ENCODE data around the gene SIGLEC14. TPM values are rescaled to one million over a fixed set of nuclear protein-coding genes. Genes with fewer than 3 reads are reported as not detected.

SIGLEC14 gene
- total and polyA plus RNA-seq, 4 donors, result 0.20 to 5.0 (median 2.3) TPM

DNA sequence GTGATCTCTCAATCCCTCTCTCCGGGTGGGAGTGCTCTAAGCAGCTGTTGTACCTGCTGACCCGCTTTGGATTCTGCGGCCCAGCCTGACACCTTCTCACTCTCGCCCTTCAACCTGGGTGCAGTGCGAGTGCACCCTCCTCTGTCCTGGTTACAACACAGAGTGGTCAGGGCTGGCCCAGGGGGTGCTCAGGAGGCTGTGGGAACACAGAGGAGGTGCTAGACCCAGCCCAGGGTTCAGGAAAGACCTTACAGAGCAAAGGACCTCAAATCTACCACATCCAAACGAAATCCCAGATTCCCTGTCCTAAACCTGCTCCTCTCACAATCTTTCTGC, 51.9 kb downstream of the SIGLEC14 start:
- H3K27ac ChIP-seq (ENCODE audit: low read depth in 1 of 2, low read length in 2 of 2), result no peak overlapping the region
- intact Hi-C loops (cut with DNase I), result loop anchor here (1.0 to 10.0 kb wide), 3 partner anchors 200 to 487 kb away; partner anchors contain the start of genes CTU1 (in 2 of the 2) and C19orf84 (in 1 of the 2)
- H3K9me3 ChIP-seq (ENCODE audit: control insufficient read depth, low read length), result no peaks in the 10 kb centered on the region
- peak overlapping the region; percentile 2 to 35 for H3K4me3 ChIP-seq (ENCODE audit: low read length in 2 of 2)
- 20 to 28% methylated on average over 6 of the region's 6 CpGs for WGBS, 2 donors
- ATAC-seq (ENCODE audit: low FRiP score) (peak; percentile 30), DNase-seq (no peak)
- H3K36me3 ChIP-seq (ENCODE audit: control insufficient read depth in 1 of 2, insufficient read depth in 2 of 2, low read length in 1 of 2), result no peaks in the 10 kb centered on the region
- H3K27me3 ChIP-seq (ENCODE audit: control insufficient read depth in 1 of 2, insufficient read depth in 2 of 2, low read length in 1 of 2), result no peaks in the 10 kb centered on the region
- peaks cover 0 to 4% of the 10 kb centered on the region in 2 donors for H3K4me1 ChIP-seq (ENCODE audit: control insufficient read depth in 1 of 2, insufficient read depth in 2 of 2, low read length in 2 of 2)

DNA sequence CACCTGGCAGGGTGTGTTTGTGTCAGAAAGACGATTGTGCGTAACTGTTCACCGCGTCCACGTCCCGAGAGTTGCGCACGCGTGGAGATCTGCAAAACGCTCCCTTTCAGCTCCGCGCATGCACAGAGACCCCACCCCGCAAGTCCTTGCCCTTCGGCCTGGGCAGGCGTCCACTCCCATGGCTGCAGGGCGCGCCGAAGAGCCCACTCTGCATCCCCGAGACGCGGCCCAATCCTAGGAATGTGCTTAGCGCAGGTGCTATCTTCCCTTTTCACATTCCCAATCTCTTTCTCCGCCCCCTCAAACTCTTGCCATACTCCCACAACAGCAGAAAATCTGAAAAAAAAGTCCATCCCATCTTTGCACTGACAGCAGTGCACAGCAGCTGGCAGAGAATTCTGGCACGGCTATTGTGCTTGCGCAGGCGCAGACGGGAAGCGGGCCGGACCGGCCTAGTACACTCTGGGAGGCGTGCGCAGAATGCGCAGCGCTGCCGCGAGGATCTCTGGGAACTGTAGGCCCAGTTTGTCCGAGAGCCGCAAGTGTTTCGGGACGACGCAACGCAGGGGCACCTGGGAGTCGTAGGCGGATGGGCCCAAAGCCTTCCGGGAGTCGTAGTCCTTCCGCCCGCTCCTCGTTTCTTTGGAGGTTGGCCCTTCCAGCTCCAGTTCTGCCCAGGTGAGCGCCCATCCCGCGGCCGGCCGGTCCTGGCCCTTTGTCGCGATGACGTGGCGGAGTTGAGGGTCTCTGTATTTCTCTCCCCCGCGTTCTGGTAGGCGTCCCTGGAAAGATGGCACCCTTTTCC, 52.5 kb downstream of the SIGLEC14 start:
- Histone ChIP-seq H3K27me3 (ENCODE audit: control insufficient read depth in 1 of 2, insufficient read depth in 2 of 2, low read length in 1 of 2) (no peaks in the 10 kb centered on the region), H3K4me1 (ENCODE audit: control insufficient read depth in 1 of 2, insufficient read depth in 2 of 2, low read length in 2 of 2) (peaks cover 0 to 4% of the 10 kb centered on the region in 2 donors), H3K4me3 (ENCODE audit: low read length in 2 of 2) (peak overlapping the region; percentile 21 to 35), H3K36me3 (ENCODE audit: control insufficient read depth in 1 of 2, insufficient read depth in 2 of 2, low read length in 1 of 2) (no peaks in the 10 kb centered on the region), H3K9me3 (ENCODE audit: control insufficient read depth, low read length) (no peaks in the 10 kb centered on the region), H3K27ac (ENCODE audit: low read depth in 1 of 2, low read length in 2 of 2) (no peak overlapping the region)
- DNase-seq, result peak; percentile 99 to 100
- WGBS, 2 donors, result 0% methylated on average over 61 of the region's 61 CpGs
- intact Hi-C loops (cut with DNase I), result loop anchor here (1.0 to 10.0 kb wide), 3 partner anchors 21 to 486 kb away; partner anchors contain the start of genes C19orf84 (in 1 of the 2) and CTU1 (in 1 of the 2)
- peak; percentile 99 for ATAC-seq (ENCODE audit: low FRiP score)

- Histone ChIP-seq H3K4me3 (ENCODE audit: low read length in 2 of 2) (peak overlapping the region; percentile 21 to 34), H3K4me1 (ENCODE audit: control insufficient read depth in 1 of 2, insufficient read depth in 2 of 2, low read length in 2 of 2) (peaks cover 0 to 4% of the 10 kb centered on the region in 2 donors), H3K36me3 (ENCODE audit: control insufficient read depth in 1 of 2, insufficient read depth in 2 of 2, low read length in 1 of 2) (no peaks in the 10 kb centered on the region), H3K27ac (ENCODE audit: low read depth in 1 of 2, low read length in 2 of 2) (no peak overlapping the region), H3K27me3 (ENCODE audit: control insufficient read depth in 1 of 2, insufficient read depth in 2 of 2, low read length in 1 of 2) (no peaks in the 10 kb centered on the region), H3K9me3 (ENCODE audit: control insufficient read depth, low read length) (no peaks in the 10 kb centered on the region)
- WGBS, 2 donors, result 28 to 36% methylated on average over 10 of the region's 10 CpGs
- intact Hi-C loops (cut with DNase I), result loop anchor here (2.0 to 10.0 kb wide), 2 partner anchors 21 to 199 kb away; partner anchors contain the start of gene C19orf84 (in 1 of the 2)
- DNase-seq (no peak), ATAC-seq (ENCODE audit: low FRiP score) (no peak)
These were observed 53.3 kb downstream of the SIGLEC14 start for GRCh38 chr19:51593138-51593890.

Small RNA genes within 50 kb of the gene (microRNA-seq; reads per million reads assigned to microRNA genes)
- gene MIR125A, result 3,466 to 12,343 reads per million in 2 donors
- 2,588 to 13,805 reads per million in 2 donors for gene MIR99B
- 2,025 to 11,015 reads per million in 2 donors for gene MIRLET7E

Other genes with a start within 250 kb of the SIGLEC14 start
- gene SIGLEC10, start 229.2 kb downstream of the SIGLEC14 start, total RNA-seq, result 1 to 10 TPM; 4.0 to 4.6 TPM
- 1 to 10 TPM; 1.2 to 4.6 TPM for gene SIGLEC10, start 229.2 kb downstream of the SIGLEC14 start, polyA plus RNA-seq
- under 1 TPM; 0.16 to 0.69 TPM for gene SIGLEC8, start 188.4 kb downstream of the SIGLEC14 start, total RNA-seq
- 1 to 10 TPM in 1 of 2 donors, under 1 TPM in 1; 0.15 to 1.1 TPM for gene SIGLEC8, start 188.4 kb downstream of the SIGLEC14 start, polyA plus RNA-seq
- gene CEACAM18, start 168.3 kb downstream of the SIGLEC14 start, total RNA-seq, result not detected
- under 1 TPM in 1 of 2 donors, not detected in 1; 0.63 TPM for gene CEACAM18, start 168.3 kb downstream of the SIGLEC14 start, polyA plus RNA-seq
- 1 to 10 TPM in 1 of 2 donors, not detected in 1; 2.0 TPM for gene SIGLEC12, start 145.0 kb downstream of the SIGLEC14 start, total RNA-seq
- gene SIGLEC12, start 145.0 kb downstream of the SIGLEC14 start, polyA plus RNA-seq, result under 1 TPM in 1 of 2 donors, not detected in 1; 0.75 TPM
- 1 to 10 TPM in 1 of 2 donors, under 1 TPM in 1; 0.52 to 2.9 TPM for gene SIGLEC6, start 115.2 kb downstream of the SIGLEC14 start, total RNA-seq
- not detected for gene SIGLEC6, start 115.2 kb downstream of the SIGLEC14 start, polyA plus RNA-seq
- 10 to 100 TPM; 15.1 to 16.6 TPM for gene ZNF175, start 75.5 kb downstream of the SIGLEC14 start, total RNA-seq
- gene ZNF175, start 75.5 kb downstream of the SIGLEC14 start, polyA plus RNA-seq, result 1 to 10 TPM; 1.8 to 3.1 TPM
- gene SIGLEC5, start 16.4 kb downstream of the SIGLEC14 start, total RNA-seq, result 1 to 10 TPM in 1 of 2 donors, under 1 TPM in 1; 0.58 to 2.0 TPM
- not detected for gene SIGLEC5, start 16.4 kb downstream of the SIGLEC14 start, polyA plus RNA-seq
- 10 to 100 TPM; 37.3 to 53.0 TPM for gene SPACA6, start 46.5 kb upstream of the SIGLEC14 start, total RNA-seq
- gene SPACA6, start 46.5 kb upstream of the SIGLEC14 start, polyA plus RNA-seq, result 100 to 1,000 TPM in 1 of 2 donors, 10 to 100 TPM in 1; 21.3 to 103 TPM
- 1 to 10 TPM; 4.6 to 5.4 TPM for gene HAS1, start 77.2 kb upstream of the SIGLEC14 start, total RNA-seq
- gene HAS1, start 77.2 kb upstream of the SIGLEC14 start, polyA plus RNA-seq, result not detected
- 10 to 100 TPM; 19.0 to 37.1 TPM for gene FPR1, start 105.1 kb upstream of the SIGLEC14 start, total RNA-seq
- 10 to 100 TPM in 1 of 2 donors, under 1 TPM in 1; 0.77 to 13.5 TPM for gene FPR1, start 105.1 kb upstream of the SIGLEC14 start, polyA plus RNA-seq
- 1 to 10 TPM; 2.7 to 3.9 TPM for gene FPR2, start 114.4 kb upstream of the SIGLEC14 start, total RNA-seq
- 1 to 10 TPM in 1 of 2 donors, under 1 TPM in 1; 0.18 to 2.6 TPM for gene FPR2, start 114.4 kb upstream of the SIGLEC14 start, polyA plus RNA-seq
- gene FPR3, start 148.3 kb upstream of the SIGLEC14 start, total RNA-seq, result 10 to 100 TPM; 21.2 to 25.1 TPM
- 10 to 100 TPM in 1 of 2 donors, 1 to 10 TPM in 1; 1.7 to 11.9 TPM for gene FPR3, start 148.3 kb upstream of the SIGLEC14 start, polyA plus RNA-seq
- 10 to 100 TPM; 12.5 to 24.2 TPM for gene ZNF577, start 241.1 kb upstream of the SIGLEC14 start, total RNA-seq
- 10 to 100 TPM in 1 of 2 donors, 1 to 10 TPM in 1; 4.5 to 61.1 TPM for gene ZNF577, start 241.1 kb upstream of the SIGLEC14 start, polyA plus RNA-seq